GM12865 (cell line): ENCODE results near the gene SLC6A18.
A peak's percentile ranks its signal among the peaks of the same experiment; 100 is the strongest.

Source experiments
- DNase-seq: peaks from one replicate; pipeline ENCODE4 v3.0.0; 2010; ENCODE audit warnings: low read depth
- H3K4me3 ChIP-seq: 2 replicates; pipeline ENCODE4 v1.5.1; 2011; ENCODE audit warnings: mild to moderate bottlenecking, low read depth, low read length, control low read depth
- TF ChIP-seq, protein P1 (sequence below): IDR thresholded peaks from 2 replicates; pipeline ENCODE4 v1.5.1; 2011; ENCODE audit warnings: low read length, control low read depth, low read depth, inconsistent platforms; ENCODE audit not compliant: insufficient read depth; ENCODE audit errors: missing control alignments

Gene SLC6A18

GRCh38 chr5:1245905-1246576 is 20.9 kb downstream of the SLC6A18 start:
- DNase-seq: no peak
- TF ChIP-seq, protein P1, sequence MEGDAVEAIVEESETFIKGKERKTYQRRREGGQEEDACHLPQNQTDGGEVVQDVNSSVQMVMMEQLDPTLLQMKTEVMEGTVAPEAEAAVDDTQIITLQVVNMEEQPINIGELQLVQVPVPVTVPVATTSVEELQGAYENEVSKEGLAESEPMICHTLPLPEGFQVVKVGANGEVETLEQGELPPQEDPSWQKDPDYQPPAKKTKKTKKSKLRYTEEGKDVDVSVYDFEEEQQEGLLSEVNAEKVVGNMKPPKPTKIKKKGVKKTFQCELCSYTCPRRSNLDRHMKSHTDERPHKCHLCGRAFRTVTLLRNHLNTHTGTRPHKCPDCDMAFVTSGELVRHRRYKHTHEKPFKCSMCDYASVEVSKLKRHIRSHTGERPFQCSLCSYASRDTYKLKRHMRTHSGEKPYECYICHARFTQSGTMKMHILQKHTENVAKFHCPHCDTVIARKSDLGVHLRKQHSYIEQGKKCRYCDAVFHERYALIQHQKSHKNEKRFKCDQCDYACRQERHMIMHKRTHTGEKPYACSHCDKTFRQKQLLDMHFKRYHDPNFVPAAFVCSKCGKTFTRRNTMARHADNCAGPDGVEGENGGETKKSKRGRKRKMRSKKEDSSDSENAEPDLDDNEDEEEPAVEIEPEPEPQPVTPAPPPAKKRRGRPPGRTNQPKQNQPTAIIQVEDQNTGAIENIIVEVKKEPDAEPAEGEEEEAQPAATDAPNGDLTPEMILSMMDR: no peak
- no peak overlapping the region for H3K4me3 ChIP-seq

DNA sequence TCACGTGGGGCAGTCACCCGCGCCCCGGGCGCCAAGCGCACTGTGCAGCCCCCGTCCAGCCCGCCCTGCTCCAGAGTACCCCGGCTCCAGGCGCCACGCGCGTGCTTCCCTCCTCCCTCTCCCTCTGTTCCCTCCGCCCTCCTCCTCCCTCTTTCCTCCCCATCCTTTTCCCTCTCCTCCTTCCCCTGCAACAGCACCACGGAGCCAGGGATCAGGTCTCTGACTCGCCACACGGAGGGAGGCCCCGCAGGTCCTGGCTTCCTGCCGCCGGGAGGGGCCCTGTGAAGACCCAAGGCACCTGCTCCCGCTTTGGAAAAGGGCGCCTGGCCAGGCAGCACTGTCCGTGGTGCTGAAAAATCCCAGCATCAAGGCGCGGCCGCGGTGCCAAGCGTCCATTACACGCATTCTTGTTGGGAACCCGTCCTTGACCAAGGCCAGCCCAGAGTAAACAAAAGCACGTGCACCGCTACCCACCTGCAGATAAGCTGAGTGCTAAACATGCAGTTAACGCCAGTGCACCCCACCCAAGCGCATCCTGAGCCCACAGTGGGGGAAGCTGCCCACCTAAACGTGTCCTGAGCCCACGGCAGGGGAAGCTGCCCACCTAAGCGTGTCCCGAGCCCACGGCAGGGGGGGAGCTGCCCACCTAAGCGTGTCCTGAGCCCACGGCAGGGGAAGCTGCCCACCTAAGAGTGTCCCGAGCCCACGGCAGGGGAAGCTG is 21.7 kb downstream of the SLC6A18 start:
- H3K4me3 ChIP-seq: no peak overlapping the region
- DNase-seq: peak; percentile 20
- TF ChIP-seq, protein P1: no peak

GRCh38 chr5:1247811-1248210 is 22.6 kb downstream of the SLC6A18 start:
- TF ChIP-seq, protein P1: no peak
- H3K4me3 ChIP-seq: no peak overlapping the region

GRCh38 chr5:1249366-1250280 is 24.4 kb downstream of the SLC6A18 start:
- H3K4me3 ChIP-seq: no peak overlapping the region
- TF ChIP-seq, protein P1: no peak
- DNase-seq: no peak

More at GRCh38 chr5:1247811-1248210, 22.6 kb downstream of the SLC6A18 start:
- DNase-seq: no peak

GRCh38 chr5:1251678-1252580 is 26.7 kb downstream of the SLC6A18 start:
- TF ChIP-seq, protein P1: no peak
- no peak overlapping the region for H3K4me3 ChIP-seq
- no peak for DNase-seq

DNA sequence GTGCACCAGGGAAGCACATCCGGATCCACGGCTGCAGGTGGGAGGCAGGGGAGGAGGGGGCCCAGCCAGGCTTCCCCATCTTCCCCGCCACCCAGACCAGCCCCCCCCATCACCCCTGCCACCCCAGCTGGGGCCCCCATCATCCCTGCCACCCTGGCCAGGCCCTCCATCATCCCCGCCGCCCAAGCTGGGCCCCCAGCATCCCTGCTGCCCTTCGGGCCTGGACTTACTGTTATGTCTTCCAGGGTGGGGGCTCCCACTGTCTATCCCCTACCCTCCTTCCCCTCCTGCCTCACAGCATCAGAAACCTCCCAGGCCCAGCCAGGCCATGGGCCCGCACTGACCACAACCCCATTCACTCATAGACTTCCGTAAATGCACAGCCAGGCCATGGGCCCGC is 27.5 kb downstream of the SLC6A18 start:
- DNase-seq: no peak
- no peak overlapping the region for H3K4me3 ChIP-seq
- TF ChIP-seq, protein P1: no peak
